Measurements from ENCODE around the gene RNF145.
"Not testable (repeated sequence)": the region's sequence is repeated elsewhere in the genome, so short reads cannot be mapped to it uniquely, and the experiment has no call there.

DNA sequence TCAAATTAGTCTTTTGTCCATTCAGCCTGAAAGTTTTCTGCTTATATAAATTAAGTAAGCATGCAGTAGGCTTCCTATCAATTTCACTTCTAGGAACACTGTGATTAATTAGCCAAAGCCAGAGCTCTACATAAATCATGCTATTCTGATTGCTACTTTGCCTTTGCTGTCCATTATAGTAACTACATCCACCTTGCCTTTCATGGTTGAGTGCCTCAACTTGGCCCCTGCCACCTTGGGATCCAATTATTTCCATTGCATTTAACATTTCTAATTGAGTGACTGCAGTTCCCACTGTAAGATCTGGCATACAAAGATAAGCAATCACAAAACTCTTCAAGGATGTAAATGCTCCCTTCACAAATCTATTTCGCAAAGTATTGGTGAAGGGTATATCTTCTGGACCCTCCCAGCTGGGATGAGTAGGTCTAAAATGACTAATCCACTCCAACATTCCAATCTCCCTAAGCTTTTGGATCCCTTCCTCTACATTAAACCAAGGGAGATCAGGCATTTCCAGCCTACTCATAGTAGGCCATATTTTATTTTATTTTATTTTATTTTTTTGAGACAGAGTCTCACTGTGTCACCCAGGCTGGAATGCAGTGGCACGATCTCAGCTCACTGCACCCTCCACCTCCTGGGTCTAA lies 26.6 kb upstream of the RNF145 start:
- TF ChIP-seq, protein P1, sequence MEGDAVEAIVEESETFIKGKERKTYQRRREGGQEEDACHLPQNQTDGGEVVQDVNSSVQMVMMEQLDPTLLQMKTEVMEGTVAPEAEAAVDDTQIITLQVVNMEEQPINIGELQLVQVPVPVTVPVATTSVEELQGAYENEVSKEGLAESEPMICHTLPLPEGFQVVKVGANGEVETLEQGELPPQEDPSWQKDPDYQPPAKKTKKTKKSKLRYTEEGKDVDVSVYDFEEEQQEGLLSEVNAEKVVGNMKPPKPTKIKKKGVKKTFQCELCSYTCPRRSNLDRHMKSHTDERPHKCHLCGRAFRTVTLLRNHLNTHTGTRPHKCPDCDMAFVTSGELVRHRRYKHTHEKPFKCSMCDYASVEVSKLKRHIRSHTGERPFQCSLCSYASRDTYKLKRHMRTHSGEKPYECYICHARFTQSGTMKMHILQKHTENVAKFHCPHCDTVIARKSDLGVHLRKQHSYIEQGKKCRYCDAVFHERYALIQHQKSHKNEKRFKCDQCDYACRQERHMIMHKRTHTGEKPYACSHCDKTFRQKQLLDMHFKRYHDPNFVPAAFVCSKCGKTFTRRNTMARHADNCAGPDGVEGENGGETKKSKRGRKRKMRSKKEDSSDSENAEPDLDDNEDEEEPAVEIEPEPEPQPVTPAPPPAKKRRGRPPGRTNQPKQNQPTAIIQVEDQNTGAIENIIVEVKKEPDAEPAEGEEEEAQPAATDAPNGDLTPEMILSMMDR (IDR thresholded peaks at IDR 0.05) = not testable (repeated sequence)
- TF ChIP-seq ZFX (IDR thresholded peaks at IDR 0.05; ENCODE audit: borderline replicate concordance) = not testable (repeated sequence)
